Peyer's patch (tissue), 4 donors: ENCODE data around the gene NUDT6.

Experiments used
- POLR2A ChIP-seq, 2 donors: fragments of 450-650 bp; IDR thresholded peaks; one replicate each; pipeline ENCODE4 v1.5.1; 2017; ENCODE audit warnings: antibody characterized with exemption in 2 of 2, mild to moderate bottlenecking in 2 of 2, moderate library complexity in 2 of 2
- TF ChIP-seq, protein P1 (sequence below), 6 experiments: fragments of 450-650 bp in 4 of 6; fragments of 200-600 bp in 2 of 6; sonication (generic) in 1 of 6; IDR thresholded peaks; one replicate each; pipeline ENCODE4 v1.5.1; 2017 to 2019; ENCODE audit warnings: antibody characterized with exemption in 6 of 6, mild to moderate bottlenecking in 3 of 6, moderate library complexity in 1 of 6

- TF ChIP-seq, protein P1, sequence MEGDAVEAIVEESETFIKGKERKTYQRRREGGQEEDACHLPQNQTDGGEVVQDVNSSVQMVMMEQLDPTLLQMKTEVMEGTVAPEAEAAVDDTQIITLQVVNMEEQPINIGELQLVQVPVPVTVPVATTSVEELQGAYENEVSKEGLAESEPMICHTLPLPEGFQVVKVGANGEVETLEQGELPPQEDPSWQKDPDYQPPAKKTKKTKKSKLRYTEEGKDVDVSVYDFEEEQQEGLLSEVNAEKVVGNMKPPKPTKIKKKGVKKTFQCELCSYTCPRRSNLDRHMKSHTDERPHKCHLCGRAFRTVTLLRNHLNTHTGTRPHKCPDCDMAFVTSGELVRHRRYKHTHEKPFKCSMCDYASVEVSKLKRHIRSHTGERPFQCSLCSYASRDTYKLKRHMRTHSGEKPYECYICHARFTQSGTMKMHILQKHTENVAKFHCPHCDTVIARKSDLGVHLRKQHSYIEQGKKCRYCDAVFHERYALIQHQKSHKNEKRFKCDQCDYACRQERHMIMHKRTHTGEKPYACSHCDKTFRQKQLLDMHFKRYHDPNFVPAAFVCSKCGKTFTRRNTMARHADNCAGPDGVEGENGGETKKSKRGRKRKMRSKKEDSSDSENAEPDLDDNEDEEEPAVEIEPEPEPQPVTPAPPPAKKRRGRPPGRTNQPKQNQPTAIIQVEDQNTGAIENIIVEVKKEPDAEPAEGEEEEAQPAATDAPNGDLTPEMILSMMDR (IDR thresholded peaks at IDR 0.05) = no peak
- no peak for TF ChIP-seq POLR2A (IDR thresholded peaks at IDR 0.05)
Observed at GRCh38 chr4:122863639-122864038, 58.8 kb downstream of the NUDT6 start.
